ENCODE data around the gene FAM228B.
"Not testable (repeated sequence)": the region's sequence is repeated elsewhere in the genome, so short reads cannot be mapped to it uniquely, and the experiment has no call there.

The FAM228B gene

DNA sequence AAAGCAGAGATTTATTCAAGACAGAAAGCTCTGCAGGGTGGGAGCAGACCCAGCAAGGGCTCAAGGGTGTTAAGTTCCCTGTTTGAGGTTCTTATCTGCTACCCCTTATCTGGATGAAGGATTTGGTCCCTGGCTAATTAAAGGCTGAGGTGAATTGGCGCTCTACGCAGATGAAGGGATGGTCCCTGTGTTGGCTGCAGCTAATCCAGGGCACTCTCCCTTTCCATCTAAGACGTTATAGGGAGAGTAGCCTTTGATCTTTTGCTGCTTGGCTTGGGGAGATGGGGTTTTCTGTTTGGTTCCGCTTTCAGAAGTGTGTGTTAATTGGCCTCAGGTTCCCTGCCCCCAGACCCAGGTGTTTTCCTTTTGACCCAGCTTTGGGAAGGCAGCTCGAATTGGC is 68.6 kb downstream of the FAM228B start:
- TF ChIP-seq POLR2AphosphoS5 (IDR thresholded peaks at IDR 0.05; ENCODE audit: borderline replicate concordance, low read depth, low read length) (no peak), EZH2 (IDR thresholded peaks at IDR 0.05) (no peak), FOXP2 (optimal IDR thresholded peaks at IDR 0.05; ENCODE audit: control extremely low read depth, extremely low read length, insufficient read depth) (no peak)
- H3K9ac ChIP-seq (ENCODE audit: insufficient read length), result no peak overlapping the region
- H3K27ac ChIP-seq, result no peak overlapping the region
- H3K36me3 ChIP-seq (ENCODE audit: insufficient read depth, low read length), result no peaks in the 10 kb centered on the region
- H3K4me3 ChIP-seq, result no peak overlapping the region
- no peaks in the 10 kb centered on the region for H3K9me3 ChIP-seq (ENCODE audit: low read depth, low read length)
- DNase-seq (ENCODE audit: low read depth, low spot score), result no peak

DNA sequence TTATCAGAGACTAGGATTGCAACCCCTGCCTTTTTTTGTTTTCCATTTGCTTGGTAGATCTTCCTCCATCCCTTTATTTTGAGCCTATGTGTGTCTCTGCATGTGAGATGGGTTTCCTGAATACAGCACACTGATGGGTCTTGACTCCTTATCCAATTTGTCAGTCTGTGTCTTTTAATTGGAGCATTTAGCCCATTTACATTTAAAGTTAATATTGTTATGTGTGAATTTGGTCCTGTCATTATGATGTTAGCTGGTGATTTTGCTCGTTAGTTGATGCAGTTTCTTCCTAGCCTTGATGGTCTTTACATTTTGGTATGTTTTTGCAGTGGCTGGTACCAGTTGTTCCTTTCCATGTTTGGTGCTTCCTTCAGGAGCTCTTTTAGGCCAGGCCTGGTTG is 73.9 kb downstream of the FAM228B start:
- DNase-seq (ENCODE audit: low read depth, low spot score); H3K4me3 ChIP-seq; H3K27ac ChIP-seq; H3K9ac ChIP-seq (ENCODE audit: insufficient read length); H3K36me3 ChIP-seq (ENCODE audit: insufficient read depth, low read length); H3K9me3 ChIP-seq (ENCODE audit: low read depth, low read length): not testable (repeated sequence)

DNA sequence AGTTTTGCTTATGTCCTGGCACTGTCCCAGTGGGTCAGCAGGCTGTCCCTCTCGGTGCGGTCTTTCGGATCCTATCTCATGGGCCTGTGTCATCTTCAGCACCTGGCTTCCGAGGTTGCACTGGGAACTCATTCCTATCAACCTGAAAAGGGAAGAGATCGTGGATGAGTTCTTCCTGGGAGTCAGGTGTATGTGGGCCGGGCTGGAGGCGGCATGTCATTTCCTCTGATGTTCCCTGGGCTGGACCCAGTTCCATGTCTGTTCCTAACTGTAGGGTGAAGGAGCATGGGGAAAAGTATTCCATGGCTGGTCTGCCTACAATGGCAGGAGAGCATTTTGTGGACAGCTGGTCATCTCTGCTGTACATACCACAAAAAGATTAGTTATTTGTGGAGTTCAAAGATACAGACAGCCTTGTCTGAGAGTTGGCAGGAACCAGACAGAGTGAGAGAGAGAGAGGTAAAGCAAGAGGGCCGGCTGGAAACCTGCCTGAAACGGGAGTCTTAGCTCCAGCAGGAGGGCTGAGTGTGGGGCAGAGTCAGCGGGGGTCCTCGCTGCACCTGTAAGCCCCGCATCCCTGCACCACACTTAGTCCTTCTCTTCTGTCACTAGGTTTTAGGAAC is 76.8 kb downstream of the FAM228B start:
- Histone ChIP-seq H3K4me3 (no peak overlapping the region), H3K27ac (no peak overlapping the region), H3K9me3 (ENCODE audit: low read depth, low read length) (no peaks in the 10 kb centered on the region), H3K36me3 (ENCODE audit: insufficient read depth, low read length) (no peaks in the 10 kb centered on the region), H3K9ac (ENCODE audit: insufficient read length) (no peak overlapping the region)
- no peak for DNase-seq (ENCODE audit: low read depth, low spot score)
- TF ChIP-seq FOXP2 (optimal IDR thresholded peaks at IDR 0.05; ENCODE audit: control extremely low read depth, extremely low read length, insufficient read depth) (no peak), EZH2 (IDR thresholded peaks at IDR 0.05) (no peak), POLR2AphosphoS5 (IDR thresholded peaks at IDR 0.05; ENCODE audit: borderline replicate concordance, low read depth, low read length) (no peak)

DNA sequence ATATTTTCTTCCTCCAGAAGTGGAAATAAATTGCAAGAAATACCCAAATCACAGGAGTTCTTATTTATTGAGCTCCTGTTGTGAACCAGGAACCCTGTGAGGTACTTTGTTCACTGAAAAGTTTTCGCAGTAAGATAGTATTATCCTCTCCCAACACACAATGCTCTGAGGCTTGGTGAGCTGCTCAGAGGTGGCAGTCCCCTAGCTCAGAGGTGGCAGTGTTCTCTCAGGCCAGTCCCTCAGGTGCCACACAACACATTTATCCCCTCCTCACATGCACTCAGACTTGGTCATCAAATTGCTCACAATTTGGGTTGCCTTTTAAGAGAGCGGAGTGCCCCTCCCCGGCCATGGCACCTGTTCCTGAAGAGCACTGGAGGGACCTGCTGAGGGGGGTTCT is 77.5 kb downstream of the FAM228B start:
- H3K9me3 ChIP-seq (ENCODE audit: low read depth, low read length), result no peaks in the 10 kb centered on the region
- H3K27ac ChIP-seq, result no peak overlapping the region
- no peaks in the 10 kb centered on the region for H3K36me3 ChIP-seq (ENCODE audit: insufficient read depth, low read length)
- TF ChIP-seq EZH2 (IDR thresholded peaks at IDR 0.05), result no peak
- TF ChIP-seq POLR2AphosphoS5 (IDR thresholded peaks at IDR 0.05; ENCODE audit: borderline replicate concordance, low read depth, low read length), result no peak
- TF ChIP-seq FOXP2 (optimal IDR thresholded peaks at IDR 0.05; ENCODE audit: control extremely low read depth, extremely low read length, insufficient read depth), result no peak
- H3K9ac ChIP-seq (ENCODE audit: insufficient read length), result no peak overlapping the region
- no peak for DNase-seq (ENCODE audit: low read depth, low spot score)
- H3K4me3 ChIP-seq, result no peak overlapping the region

DNA sequence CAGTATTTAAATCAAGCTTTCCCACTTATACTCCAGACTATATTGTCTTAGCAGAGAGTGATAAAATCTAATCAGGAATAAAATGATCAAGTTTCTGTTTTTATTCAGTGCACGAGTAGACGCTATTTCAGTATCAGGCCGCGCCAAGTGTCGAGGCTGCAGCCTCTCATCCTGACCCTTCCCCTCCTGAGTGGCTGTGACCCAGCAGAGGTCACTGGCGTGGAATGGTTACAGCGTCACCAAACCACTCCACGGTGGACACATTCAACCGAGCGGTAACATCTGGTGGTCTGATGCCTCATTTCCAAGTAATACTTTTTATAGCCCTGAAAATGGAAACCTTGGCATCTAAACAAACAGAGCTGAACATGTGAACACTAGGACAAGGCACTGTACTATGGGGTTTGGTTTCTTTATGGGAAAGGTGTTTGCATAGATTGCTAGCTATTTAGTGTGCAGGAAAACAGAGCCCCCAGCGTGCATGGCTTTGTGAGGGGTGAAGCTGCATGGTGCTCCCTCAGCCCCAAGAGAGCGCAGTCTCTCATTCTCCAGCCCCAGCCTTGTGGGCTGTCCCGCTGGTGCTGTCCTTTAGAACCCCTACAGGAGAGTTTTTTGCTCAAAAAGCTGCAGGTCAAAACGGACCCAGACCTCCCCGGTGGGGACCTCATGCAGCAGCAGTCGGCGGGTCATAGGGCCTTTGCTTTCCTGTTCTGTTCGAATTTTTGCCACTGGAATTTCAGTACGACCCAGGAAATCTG is 79.9 kb downstream of the FAM228B start:
- no peak for TF ChIP-seq POLR2AphosphoS5 (IDR thresholded peaks at IDR 0.05; ENCODE audit: borderline replicate concordance, low read depth, low read length)

DNA sequence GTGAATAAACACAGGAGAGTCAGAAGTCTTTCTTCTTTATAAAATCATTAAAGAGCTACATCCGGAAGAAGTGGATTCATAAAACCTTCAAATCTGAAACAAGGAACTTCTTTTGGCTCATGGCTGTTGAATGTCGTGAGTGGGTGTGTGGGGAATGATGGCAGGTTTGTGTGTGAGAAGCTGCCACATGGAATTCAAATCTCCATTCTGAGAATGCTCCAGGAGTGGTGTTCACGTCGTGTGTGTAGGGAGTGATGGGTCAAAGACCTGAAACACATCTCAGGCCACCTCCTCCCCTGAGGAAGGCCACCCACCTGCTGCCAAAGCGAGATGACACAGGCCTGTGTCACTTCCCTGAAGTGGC is 80.5 kb downstream of the FAM228B start:
- Histone ChIP-seq H3K27ac (no peak overlapping the region), H3K9ac (ENCODE audit: insufficient read length) (no peak overlapping the region), H3K4me3 (no peak overlapping the region), H3K36me3 (ENCODE audit: insufficient read depth, low read length) (no peaks in the 10 kb centered on the region), H3K9me3 (ENCODE audit: low read depth, low read length) (no peaks in the 10 kb centered on the region)
- TF ChIP-seq POLR2AphosphoS5 (IDR thresholded peaks at IDR 0.05; ENCODE audit: borderline replicate concordance, low read depth, low read length), result no peak
- TF ChIP-seq FOXP2 (optimal IDR thresholded peaks at IDR 0.05; ENCODE audit: control extremely low read depth, extremely low read length, insufficient read depth), result no peak
- TF ChIP-seq EZH2 (IDR thresholded peaks at IDR 0.05), result no peak
- DNase-seq (ENCODE audit: low read depth, low spot score), result no peak

More for the DNA sequence above, 79.9 kb downstream of the FAM228B start:
- no peak for DNase-seq (ENCODE audit: low read depth, low spot score)
- H3K9ac ChIP-seq (ENCODE audit: insufficient read length), result no peak overlapping the region
- no peaks in the 10 kb centered on the region for H3K36me3 ChIP-seq (ENCODE audit: insufficient read depth, low read length)
- H3K27ac ChIP-seq, result no peak overlapping the region
- H3K9me3 ChIP-seq (ENCODE audit: low read depth, low read length), result no peaks in the 10 kb centered on the region
- H3K4me3 ChIP-seq, result no peak overlapping the region

DNA sequence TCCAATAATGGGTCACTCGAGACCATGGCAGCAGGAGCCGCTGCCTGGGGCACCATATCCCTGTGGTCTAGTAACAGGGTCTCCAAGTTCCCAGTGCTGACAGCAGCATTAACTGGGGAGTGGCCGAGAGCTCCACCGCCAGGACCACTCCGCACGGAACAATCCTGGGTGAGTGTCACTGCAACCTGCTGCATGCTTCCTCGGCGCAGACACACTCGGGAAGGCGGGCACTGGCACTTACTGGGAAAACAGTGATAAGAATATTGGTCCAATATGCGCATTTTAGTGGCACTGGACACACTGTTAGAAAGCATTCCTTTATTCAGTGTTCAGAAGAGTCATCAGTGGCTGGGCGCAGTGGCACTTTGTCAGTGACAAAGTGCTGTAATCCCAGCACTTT is 81.2 kb downstream of the FAM228B start:
- H3K9me3 ChIP-seq (ENCODE audit: low read depth, low read length), result no peaks in the 10 kb centered on the region
- no peak overlapping the region for H3K9ac ChIP-seq (ENCODE audit: insufficient read length)
- no peak overlapping the region for H3K4me3 ChIP-seq
- no peak for DNase-seq (ENCODE audit: low read depth, low spot score)
- no peak overlapping the region for H3K27ac ChIP-seq
- no peaks in the 10 kb centered on the region for H3K36me3 ChIP-seq (ENCODE audit: insufficient read depth, low read length)
- no peak for TF ChIP-seq EZH2 (IDR thresholded peaks at IDR 0.05)
- TF ChIP-seq POLR2AphosphoS5 (IDR thresholded peaks at IDR 0.05; ENCODE audit: borderline replicate concordance, low read depth, low read length), result no peak
- TF ChIP-seq FOXP2 (optimal IDR thresholded peaks at IDR 0.05; ENCODE audit: control extremely low read depth, extremely low read length, insufficient read depth), result no peak

DNA sequence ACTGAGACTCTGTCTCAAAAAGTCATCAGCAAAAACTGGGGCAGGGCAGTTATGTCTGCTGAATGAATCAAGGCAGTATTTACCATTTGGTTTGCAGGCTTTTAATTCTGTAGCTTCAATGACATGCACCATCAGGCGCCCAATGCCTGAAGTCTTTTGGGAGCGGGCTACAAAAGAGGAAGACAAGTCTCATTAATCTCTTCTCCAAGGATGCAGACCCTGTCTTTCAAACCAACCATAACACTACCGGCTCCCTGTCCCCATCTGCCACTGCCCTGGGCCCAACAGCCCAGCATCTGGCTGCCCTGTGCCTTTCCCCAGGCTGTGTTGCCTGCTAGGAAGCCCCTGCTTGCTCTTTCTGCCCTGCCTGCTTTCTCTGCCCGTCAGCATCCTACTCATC is 81.9 kb downstream of the FAM228B start:
- Histone ChIP-seq H3K27ac (no peak overlapping the region), H3K36me3 (ENCODE audit: insufficient read depth, low read length) (no peaks in the 10 kb centered on the region), H3K4me3 (no peak overlapping the region), H3K9me3 (ENCODE audit: low read depth, low read length) (no peaks in the 10 kb centered on the region), H3K9ac (ENCODE audit: insufficient read length) (no peak overlapping the region)
- DNase-seq (ENCODE audit: low read depth, low spot score), result no peak
- no peak for TF ChIP-seq EZH2 (IDR thresholded peaks at IDR 0.05)
- TF ChIP-seq FOXP2 (optimal IDR thresholded peaks at IDR 0.05; ENCODE audit: control extremely low read depth, extremely low read length, insufficient read depth), result no peak
- no peak for TF ChIP-seq POLR2AphosphoS5 (IDR thresholded peaks at IDR 0.05; ENCODE audit: borderline replicate concordance, low read depth, low read length)

DNA sequence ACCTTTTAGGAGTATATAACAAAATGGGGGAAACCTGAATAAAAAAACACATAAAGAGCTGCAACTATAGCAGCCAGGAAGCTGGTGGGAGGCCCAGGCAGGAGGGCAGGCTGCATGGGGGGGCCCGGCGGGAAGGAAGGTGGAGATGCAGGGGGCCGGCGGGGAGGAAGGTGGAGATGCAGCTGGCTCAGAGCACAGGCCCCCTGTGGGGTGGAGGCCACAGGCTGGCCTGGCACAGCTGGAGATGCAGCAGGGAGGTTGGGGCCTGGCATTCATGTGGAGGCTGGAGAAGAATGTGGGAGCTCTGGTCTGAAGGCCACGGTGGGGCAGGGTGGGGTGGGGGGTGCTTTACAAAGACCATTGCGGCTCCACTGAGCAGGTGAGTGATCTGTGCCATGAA is 83.0 kb downstream of the FAM228B start:
- no peak overlapping the region for H3K27ac ChIP-seq
- no peak overlapping the region for H3K9ac ChIP-seq (ENCODE audit: insufficient read length)
- no peak overlapping the region for H3K4me3 ChIP-seq
- H3K9me3 ChIP-seq (ENCODE audit: low read depth, low read length), result no peaks in the 10 kb centered on the region
- TF ChIP-seq FOXP2 (optimal IDR thresholded peaks at IDR 0.05; ENCODE audit: control extremely low read depth, extremely low read length, insufficient read depth) (no peak), POLR2AphosphoS5 (IDR thresholded peaks at IDR 0.05; ENCODE audit: borderline replicate concordance, low read depth, low read length) (no peak), EZH2 (IDR thresholded peaks at IDR 0.05) (no peak)
- no peak for DNase-seq (ENCODE audit: low read depth, low spot score)
- no peaks in the 10 kb centered on the region for H3K36me3 ChIP-seq (ENCODE audit: insufficient read depth, low read length)

Measured in SK-N-MC (cell line).